Gastrocnemius medialis (tissue), 4 donors: Measurements from ENCODE around the gene STON2.

ENCODE experiments used
- POLR2A ChIP-seq, 2 donors: fragments of 450-650 bp; IDR thresholded peaks; one replicate each; pipeline ENCODE4 v1.6.1; 2017; ENCODE audit warnings: antibody characterized with exemption in 2 of 2, mild to moderate bottlenecking in 2 of 2, moderate library complexity in 2 of 2
- TF ChIP-seq, protein P1 (sequence below), 5 experiments: fragments of 450-650 bp in 3 of 5; fragments of 200-600 bp in 2 of 5; sonication (generic) in 2 of 5; IDR thresholded peaks in 4 of 5; conservative IDR thresholded peaks in 1 of 5; 1 replicate in 4 of 5; 2 replicates in 1 of 5; pipeline ENCODE4 v1.5.1; 2016 to 2019; ENCODE audit warnings: antibody characterized with exemption in 5 of 5, mild to moderate bottlenecking in 3 of 5, moderate library complexity in 3 of 5

GRCh38 chr14:81402123-81402495 lies 2.0 kb upstream of the STON2 start:
- TF ChIP-seq, protein P1, sequence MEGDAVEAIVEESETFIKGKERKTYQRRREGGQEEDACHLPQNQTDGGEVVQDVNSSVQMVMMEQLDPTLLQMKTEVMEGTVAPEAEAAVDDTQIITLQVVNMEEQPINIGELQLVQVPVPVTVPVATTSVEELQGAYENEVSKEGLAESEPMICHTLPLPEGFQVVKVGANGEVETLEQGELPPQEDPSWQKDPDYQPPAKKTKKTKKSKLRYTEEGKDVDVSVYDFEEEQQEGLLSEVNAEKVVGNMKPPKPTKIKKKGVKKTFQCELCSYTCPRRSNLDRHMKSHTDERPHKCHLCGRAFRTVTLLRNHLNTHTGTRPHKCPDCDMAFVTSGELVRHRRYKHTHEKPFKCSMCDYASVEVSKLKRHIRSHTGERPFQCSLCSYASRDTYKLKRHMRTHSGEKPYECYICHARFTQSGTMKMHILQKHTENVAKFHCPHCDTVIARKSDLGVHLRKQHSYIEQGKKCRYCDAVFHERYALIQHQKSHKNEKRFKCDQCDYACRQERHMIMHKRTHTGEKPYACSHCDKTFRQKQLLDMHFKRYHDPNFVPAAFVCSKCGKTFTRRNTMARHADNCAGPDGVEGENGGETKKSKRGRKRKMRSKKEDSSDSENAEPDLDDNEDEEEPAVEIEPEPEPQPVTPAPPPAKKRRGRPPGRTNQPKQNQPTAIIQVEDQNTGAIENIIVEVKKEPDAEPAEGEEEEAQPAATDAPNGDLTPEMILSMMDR (IDR thresholded peaks at IDR 0.05 in 4 of 5, conservative IDR thresholded peaks at IDR 0.05 in 1 of 5), result no peak
- no peak for TF ChIP-seq POLR2A (IDR thresholded peaks at IDR 0.05)
